Esophagus squamous epithelium (tissue), 4 donors: ENCODE data around the gene C9orf43.
"Not testable (repeated sequence)": the region's sequence is repeated elsewhere in the genome, so short reads cannot be mapped to it uniquely, and the experiment has no call there.

Experiments
- CTCF ChIP-seq, 6 experiments: fragments of 450-650 bp in 4 of 6; fragments of 200-600 bp in 2 of 6; sonication (generic) in 2 of 6; IDR thresholded peaks; one replicate each; pipeline ENCODE4 v1.5.1; 2016 to 2019; ENCODE audit warnings: antibody characterized with exemption in 6 of 6, mild to moderate bottlenecking in 4 of 6, moderate library complexity in 4 of 6
- POLR2A ChIP-seq, 4 donors: fragments of 450-650 bp; IDR thresholded peaks; one replicate each; pipeline ENCODE4 v1.6.1; 2017; ENCODE audit warnings: antibody characterized with exemption in 4 of 4, mild to moderate bottlenecking in 4 of 4, moderate library complexity in 3 of 4

- peak; percentile 67 to 86 (median 82) for TF ChIP-seq CTCF (IDR thresholded peaks at IDR 0.05)
- TF ChIP-seq POLR2A (IDR thresholded peaks at IDR 0.05): not testable (repeated sequence)
Observed at GRCh38 chr9:113406873-113407511, 3.6 kb upstream of the C9orf43 start.
